H1 (cell line): ENCODE data around the gene B3GALT6. TPM values are rescaled to one million over a fixed set of nuclear protein-coding genes. Genes with fewer than 3 reads are reported as not detected.

Experiments
- ATF3 ChIP-seq: IDR thresholded peaks from 2 replicates; pipeline ENCODE4 v1.6.1; 2011; ENCODE audit warnings: low read depth, mild to moderate bottlenecking, low read length; ENCODE audit not compliant: insufficient read depth
- CHD1 ChIP-seq: IDR thresholded peaks from 2 replicates; pipeline ENCODE4 v1.6.1; 2012; ENCODE audit warnings: low read depth, low read length, improper control_type of control experiment
- CHD7 ChIP-seq: fragments of 300-600 bp; sonication (generic); IDR thresholded peaks from 2 replicates; pipeline ENCODE4 v1.7.1; 2012; ENCODE audit warnings: low read length, moderate library complexity, mild to moderate bottlenecking, inconsistent platforms; ENCODE audit not compliant: insufficient replicate concordance
- FOSL1 ChIP-seq: IDR thresholded peaks from 2 replicates; pipeline ENCODE4 v1.6.1; 2011; ENCODE audit warnings: mild to moderate bottlenecking, low read depth, low read length, moderate library complexity; ENCODE audit not compliant: insufficient read depth
- GABPA ChIP-seq: IDR thresholded peaks from 2 replicates; pipeline ENCODE4 v1.6.1; 2011; ENCODE audit warnings: mild to moderate bottlenecking, low read length, moderate library complexity, borderline replicate concordance; ENCODE audit not compliant: insufficient read depth
- JUND ChIP-seq: IDR thresholded peaks from 2 replicates; pipeline ENCODE4 v1.6.1; 2011; ENCODE audit warnings: mild to moderate bottlenecking, improper control_type of control experiment, low read length
- RXRA ChIP-seq: IDR thresholded peaks from 2 replicates; pipeline ENCODE4 v1.6.1; 2011; ENCODE audit warnings: low read depth, mild to moderate bottlenecking, low read length, moderate library complexity; ENCODE audit not compliant: insufficient read depth
- SIN3A ChIP-seq, 2 experiments: IDR thresholded peaks in 1 of 2; conservative IDR thresholded peaks in 1 of 2; 2 replicates each; pipeline ENCODE4 v1.6.1; 2011 to 2012; ENCODE audit warnings: low read length in 2 of 2, improper control_type of control experiment in 1 of 2, low read depth in 1 of 2, mild to moderate bottlenecking in 1 of 2
- SIRT6 ChIP-seq: IDR thresholded peaks from one replicate; pipeline ENCODE4 v1.7.1; 2012; ENCODE audit warnings: low read length, inconsistent platforms
- TCF12 ChIP-seq: IDR thresholded peaks from 2 replicates; pipeline ENCODE4 v1.6.1; 2011; ENCODE audit warnings: low read depth, mild to moderate bottlenecking, low read length
- polyA plus RNA-seq, 7 experiments: library from polyadenylated mRNA; depleted of rRNA in 3 of 7; stranded (reverse) in 5 of 7; unstranded in 2 of 7; fragments of >200 nt in 5 of 7; fragments of 200-250 nt in 2 of 7; gene quantifications; 1 replicate in 5 of 7; 2 replicates in 1 of 7; 4 replicates in 1 of 7; pipeline versions ENCODE4 v1.2.1 to v1.2.3, GENCODE V29; 2011 to 2013; ENCODE audit warnings: missing spikeins in 2 of 7, mixed read lengths in 2 of 7
- total RNA-seq: library from RNA; stranded (reverse); fragmentation: NEBNext Ultra II Directional; extraction: Animal tissue kit (Norgen Biotek cat#: 25700); gene quantifications from 2 replicates; pipeline ENCODE4 v1.2.1, GENCODE V29; 2021

Gene B3GALT6
- total and polyA plus RNA-seq, 2 of the 8 experiments (the other 6 are each of a cell fraction or from before 2014, with no cell fraction given), result 18.4 to 20.4 TPM

DNA sequence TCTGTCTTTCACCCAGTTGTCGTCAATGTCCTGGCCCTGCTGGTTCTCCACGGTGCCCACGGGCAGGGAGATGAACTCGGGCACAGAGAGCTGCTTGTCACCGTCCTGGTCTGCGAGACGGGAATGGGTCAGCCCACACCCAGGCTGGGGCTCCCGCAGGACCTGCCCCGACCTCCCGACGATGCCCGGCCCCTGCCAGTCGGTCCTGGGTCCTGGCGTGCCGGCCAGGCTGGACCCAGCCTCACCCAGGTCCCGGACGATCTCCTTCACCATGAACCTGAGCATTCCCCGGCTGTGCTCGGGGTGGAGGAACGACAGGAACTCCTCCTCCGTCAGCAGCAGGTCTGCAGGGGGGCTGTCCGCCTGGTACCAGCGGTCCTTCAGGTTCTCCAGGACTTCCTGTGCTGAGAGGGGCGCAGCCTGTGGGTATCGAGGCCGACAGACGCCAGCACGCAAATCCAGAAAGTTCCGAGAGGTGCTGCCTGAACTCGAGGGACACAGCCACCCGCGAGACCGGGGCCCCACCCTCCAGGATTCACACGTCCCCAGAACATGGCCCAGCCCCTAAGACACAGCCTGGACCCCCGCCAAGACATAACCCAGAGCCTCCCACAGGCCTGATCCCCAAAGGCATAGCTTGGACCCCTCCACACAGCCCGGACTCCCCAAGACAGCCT lies 13.4 kb upstream of the B3GALT6 start (continued):
- TF ChIP-seq CHD7 (no peak), ATF3 (no peak), RXRA (no peak), JUND (no peak), SIN3A (conservative IDR thresholded peaks at IDR 0.05 in 1 of 2, IDR thresholded peaks at IDR 0.05 in 1 of 2; ENCODE audit: low read depth in 1 of 2, low read length in 2 of 2) (no peak), FOSL1 (no peak), SIRT6 (no peak), GABPA (no peak), TCF12 (no peak), CHD1 (no peak)
